ENCODE results near the gene PPY. TPM values are rescaled to one million over a fixed set of nuclear protein-coding genes. Genes with fewer than 3 reads are reported as not detected.

PPY gene
- total RNA-seq, 2 donors from 2014 or later, result 0.49 TPM; not detected in 1

GRCh38 chr17:43917016-43917347 lies 25.3 kb downstream of the PPY start:
- no peak for DNase-seq
- Histone ChIP-seq H3K9me3 (no peaks in the 10 kb centered on the region), H3K9ac (ENCODE audit: low read depth in 2 of 2, low read length in 2 of 2) (no peak overlapping the region), H3K27ac (no peak overlapping the region), H3K4me3 (no peak overlapping the region), H3K36me3 (no peaks in the 10 kb centered on the region), H3K4me1 (no peaks in the 10 kb centered on the region), H3K27me3 (no peaks in the 10 kb centered on the region)
- intact Hi-C loops (cut with DNase I), result no loop called here
- TF ChIP-seq, protein P1, sequence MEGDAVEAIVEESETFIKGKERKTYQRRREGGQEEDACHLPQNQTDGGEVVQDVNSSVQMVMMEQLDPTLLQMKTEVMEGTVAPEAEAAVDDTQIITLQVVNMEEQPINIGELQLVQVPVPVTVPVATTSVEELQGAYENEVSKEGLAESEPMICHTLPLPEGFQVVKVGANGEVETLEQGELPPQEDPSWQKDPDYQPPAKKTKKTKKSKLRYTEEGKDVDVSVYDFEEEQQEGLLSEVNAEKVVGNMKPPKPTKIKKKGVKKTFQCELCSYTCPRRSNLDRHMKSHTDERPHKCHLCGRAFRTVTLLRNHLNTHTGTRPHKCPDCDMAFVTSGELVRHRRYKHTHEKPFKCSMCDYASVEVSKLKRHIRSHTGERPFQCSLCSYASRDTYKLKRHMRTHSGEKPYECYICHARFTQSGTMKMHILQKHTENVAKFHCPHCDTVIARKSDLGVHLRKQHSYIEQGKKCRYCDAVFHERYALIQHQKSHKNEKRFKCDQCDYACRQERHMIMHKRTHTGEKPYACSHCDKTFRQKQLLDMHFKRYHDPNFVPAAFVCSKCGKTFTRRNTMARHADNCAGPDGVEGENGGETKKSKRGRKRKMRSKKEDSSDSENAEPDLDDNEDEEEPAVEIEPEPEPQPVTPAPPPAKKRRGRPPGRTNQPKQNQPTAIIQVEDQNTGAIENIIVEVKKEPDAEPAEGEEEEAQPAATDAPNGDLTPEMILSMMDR (IDR thresholded peaks at IDR 0.05), result no peak

DNA sequence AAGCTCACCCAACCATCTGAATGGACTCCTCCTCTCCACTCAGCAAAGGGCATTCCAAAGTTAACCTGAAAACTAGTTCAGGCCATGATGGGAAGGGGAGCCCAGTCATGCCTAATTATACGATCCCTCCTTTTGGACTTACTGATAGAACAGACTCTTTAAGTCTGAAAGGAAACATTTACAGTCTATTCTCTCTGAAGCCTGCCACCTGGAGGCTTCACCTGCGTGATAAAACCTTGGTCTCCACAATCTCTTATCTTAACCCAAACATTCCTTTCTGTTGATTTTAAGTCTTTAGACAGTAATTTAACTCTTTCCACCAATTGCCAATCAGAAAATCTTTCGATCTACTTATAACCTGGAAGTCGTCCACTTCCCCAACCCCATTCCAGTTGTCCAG lies 25.9 kb downstream of the PPY start:
- DNase-seq, result no peak
- Histone ChIP-seq H3K4me1 (no peaks in the 10 kb centered on the region), H3K36me3 (no peaks in the 10 kb centered on the region), H3K27ac (no peak overlapping the region), H3K9me3 (no peaks in the 10 kb centered on the region), H3K4me3 (no peak overlapping the region), H3K27me3 (no peaks in the 10 kb centered on the region), H3K9ac (ENCODE audit: low read depth in 2 of 2, low read length in 2 of 2) (no peak overlapping the region)
- intact Hi-C loops (cut with DNase I), result no loop called here
- TF ChIP-seq, protein P1 (IDR thresholded peaks at IDR 0.05), result no peak

DNA sequence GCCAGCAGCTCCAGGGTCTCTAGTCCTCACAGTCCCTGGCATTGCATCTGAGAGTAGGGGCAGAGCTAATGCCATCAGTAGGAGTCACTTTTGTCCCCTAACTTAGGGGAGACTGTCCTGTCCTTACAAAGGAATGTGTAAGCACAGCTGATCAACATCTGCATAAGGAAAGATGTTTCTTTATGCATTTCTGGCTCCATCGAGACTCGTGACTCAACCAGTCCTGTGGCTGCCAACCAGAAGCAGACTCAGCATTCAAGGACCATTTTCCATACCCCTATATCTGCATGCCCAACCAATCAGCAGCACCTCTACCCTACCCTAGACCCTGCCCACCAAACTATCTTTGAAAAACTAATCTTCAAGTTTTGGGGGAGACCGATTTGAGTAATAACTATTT lies 26.7 kb downstream of the PPY start:
- no peak for DNase-seq
- Histone ChIP-seq H3K4me1 (no peaks in the 10 kb centered on the region), H3K4me3 (no peak overlapping the region), H3K27me3 (no peaks in the 10 kb centered on the region), H3K27ac (no peak overlapping the region), H3K9me3 (no peaks in the 10 kb centered on the region), H3K9ac (ENCODE audit: low read depth in 2 of 2, low read length in 2 of 2) (no peak overlapping the region), H3K36me3 (no peaks in the 10 kb centered on the region)
- TF ChIP-seq, protein P1 (IDR thresholded peaks at IDR 0.05), result no peak
- intact Hi-C loops (cut with DNase I), result no loop called here

DNA sequence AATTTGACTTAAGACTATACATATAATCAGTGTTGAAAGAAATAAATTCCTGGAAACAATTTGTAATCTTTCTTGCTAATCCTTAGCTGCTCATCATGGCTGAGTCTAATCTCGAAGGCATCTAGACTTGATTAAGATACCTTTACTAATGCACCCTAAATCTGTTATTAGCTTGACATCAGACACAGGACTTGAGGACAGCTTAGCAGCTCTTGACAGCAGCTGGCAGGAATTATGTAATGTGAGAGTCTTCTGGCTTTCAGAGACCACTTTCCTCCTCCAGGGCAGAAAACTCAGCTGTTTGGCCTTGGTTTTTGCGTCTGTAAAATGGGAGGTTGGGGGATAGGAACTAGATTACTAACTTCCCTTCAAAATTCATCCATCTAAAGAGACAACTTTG lies 27.8 kb downstream of the PPY start:
- DNase-seq, result no peak
- Histone ChIP-seq H3K4me1 (no peaks in the 10 kb centered on the region), H3K9me3 (no peaks in the 10 kb centered on the region), H3K36me3 (no peaks in the 10 kb centered on the region), H3K27ac (no peak overlapping the region), H3K4me3 (no peak overlapping the region), H3K27me3 (peaks cover 3% of the 10 kb centered on the region), H3K9ac (ENCODE audit: low read depth in 2 of 2, low read length in 2 of 2) (no peak overlapping the region)
- TF ChIP-seq, protein P1 (IDR thresholded peaks at IDR 0.05), result no peak
- intact Hi-C loops (cut with DNase I), result no loop called here

- TF ChIP-seq, protein P1 (IDR thresholded peaks at IDR 0.05), result no peak
- intact Hi-C loops (cut with DNase I), result no loop called here
- DNase-seq, result no peak
- Histone ChIP-seq H3K4me1 (no peaks in the 10 kb centered on the region), H3K9ac (ENCODE audit: low read depth in 2 of 2, low read length in 2 of 2) (no peak overlapping the region), H3K27ac (no peak overlapping the region), H3K36me3 (no peaks in the 10 kb centered on the region), H3K27me3 (peaks cover 12% of the 10 kb centered on the region), H3K9me3 (no peaks in the 10 kb centered on the region), H3K4me3 (no peak overlapping the region)
Measured at GRCh38 chr17:43913584-43913983, 28.7 kb downstream of the PPY start.

All from colonic mucosa (tissue), 4 donors.